PFSK-1 (cell line): Measurements from ENCODE around the gene HMX1.

Experiments used
- POLR2AphosphoS5 ChIP-seq: IDR thresholded peaks from 2 replicates; pipeline ENCODE4 v1.6.1; 2012; ENCODE audit warnings: low read depth, mild to moderate bottlenecking, control low read depth, low read length, moderate library complexity
- REST ChIP-seq, 2 experiments: IDR thresholded peaks; 2 replicates each; pipeline versions ENCODE4 v1.6.1 to v1.8.0; 2011 to 2012; ENCODE audit warnings: low read depth in 2 of 2, low read length in 2 of 2, control low read depth in 1 of 2, inconsistent platforms in 1 of 2, mild to moderate bottlenecking in 1 of 2, moderate library complexity in 1 of 2; ENCODE audit not compliant: insufficient read depth in 1 of 2
- TAF1 ChIP-seq: IDR thresholded peaks from 2 replicates; pipeline ENCODE4 v1.6.1; 2012; ENCODE audit warnings: low read length, control low read depth, borderline replicate concordance; ENCODE audit not compliant: insufficient read depth

GRCh38 chr4:8861576-8862295 lies 9.9 kb downstream of the HMX1 start:
- TF ChIP-seq REST (IDR thresholded peaks at IDR 0.05; ENCODE audit: insufficient read depth in 1 of 2, low read depth in 2 of 2, low read length in 2 of 2) (no peak), TAF1 (no peak), POLR2AphosphoS5 (no peak)
